NCI-H2196 treated with DMSO at 0.1 percent for 48 hours (cell line): ENCODE data around the gene KCNMB1.

Source experiments
- DNase-seq: peaks from one replicate; lab custom pipeline; 2025; ENCODE audit not compliant: unreplicated experiment; lab: John Stamatoyannopoulos, UW

KCNMB1 gene

GRCh38 chr5:170416526-170416925, 27.4 kb upstream of the KCNMB1 start:
- no peak for DNase-seq

- DNase-seq, result no peak
These were observed 25.6 kb upstream of the KCNMB1 start for GRCh38 chr5:170414786-170415185.

- DNase-seq, result no peak
These were observed 24.7 kb upstream of the KCNMB1 start for GRCh38 chr5:170413897-170414296.

GRCh38 chr5:170411100-170411499, 21.9 kb upstream of the KCNMB1 start:
- no peak for DNase-seq

- no peak for DNase-seq
These were observed 21.2 kb upstream of the KCNMB1 start for GRCh38 chr5:170410401-170410800.

GRCh38 chr5:170408877-170409660, 19.9 kb upstream of the KCNMB1 start:
- DNase-seq, result no peak

GRCh38 chr5:170408226-170408625, 19.1 kb upstream of the KCNMB1 start:
- no peak for DNase-seq

GRCh38 chr5:170407062-170407461, 17.9 kb upstream of the KCNMB1 start:
- no peak for DNase-seq

GRCh38 chr5:170405817-170406216, 16.6 kb upstream of the KCNMB1 start:
- DNase-seq, result no peak

GRCh38 chr5:170404398-170404797, 15.2 kb upstream of the KCNMB1 start:
- DNase-seq, result no peak

GRCh38 chr5:170403675-170404074, 14.5 kb upstream of the KCNMB1 start:
- no peak for DNase-seq

- DNase-seq, result no peak
These were observed 13.3 kb upstream of the KCNMB1 start for GRCh38 chr5:170402508-170402907.

GRCh38 chr5:170397059-170397458, 7.9 kb upstream of the KCNMB1 start:
- no peak for DNase-seq

- DNase-seq, result no peak
These were observed 4.8 kb upstream of the KCNMB1 start for GRCh38 chr5:170393958-170394357.

GRCh38 chr5:170393235-170393634, 4.1 kb upstream of the KCNMB1 start:
- DNase-seq, result no peak

GRCh38 chr5:170390472-170390871, 1.3 kb upstream of the KCNMB1 start:
- no peak for DNase-seq

- no peak for DNase-seq
These were observed 354 bp upstream of the KCNMB1 start for GRCh38 chr5:170389550-170389892.

GRCh38 chr5:170387775-170388639, 1.2 kb downstream of the KCNMB1 start:
- no peak for DNase-seq

GRCh38 chr5:170386743-170387395, 2.3 kb downstream of the KCNMB1 start:
- DNase-seq, result no peak

- no peak for DNase-seq
These were observed 5.9 kb downstream of the KCNMB1 start for GRCh38 chr5:170383227-170383626.

- no peak for DNase-seq
These were observed 6.4 kb downstream of the KCNMB1 start for GRCh38 chr5:170382790-170383189.
